GM12865 (cell line): Measurements from ENCODE around the gene FOXL3.

Source experiments
- DNase-seq: peaks from one replicate; pipeline ENCODE4 v3.0.0; 2010; ENCODE audit warnings: low read depth
- H3K4me3 ChIP-seq: 2 replicates; pipeline ENCODE4 v1.5.1; 2011; ENCODE audit warnings: mild to moderate bottlenecking, low read depth, low read length, control low read depth
- TF ChIP-seq, protein P1 (sequence below): IDR thresholded peaks from 2 replicates; pipeline ENCODE4 v1.5.1; 2011; ENCODE audit warnings: low read length, control low read depth, low read depth, inconsistent platforms; ENCODE audit not compliant: insufficient read depth; ENCODE audit errors: missing control alignments

The FOXL3 gene

DNA sequence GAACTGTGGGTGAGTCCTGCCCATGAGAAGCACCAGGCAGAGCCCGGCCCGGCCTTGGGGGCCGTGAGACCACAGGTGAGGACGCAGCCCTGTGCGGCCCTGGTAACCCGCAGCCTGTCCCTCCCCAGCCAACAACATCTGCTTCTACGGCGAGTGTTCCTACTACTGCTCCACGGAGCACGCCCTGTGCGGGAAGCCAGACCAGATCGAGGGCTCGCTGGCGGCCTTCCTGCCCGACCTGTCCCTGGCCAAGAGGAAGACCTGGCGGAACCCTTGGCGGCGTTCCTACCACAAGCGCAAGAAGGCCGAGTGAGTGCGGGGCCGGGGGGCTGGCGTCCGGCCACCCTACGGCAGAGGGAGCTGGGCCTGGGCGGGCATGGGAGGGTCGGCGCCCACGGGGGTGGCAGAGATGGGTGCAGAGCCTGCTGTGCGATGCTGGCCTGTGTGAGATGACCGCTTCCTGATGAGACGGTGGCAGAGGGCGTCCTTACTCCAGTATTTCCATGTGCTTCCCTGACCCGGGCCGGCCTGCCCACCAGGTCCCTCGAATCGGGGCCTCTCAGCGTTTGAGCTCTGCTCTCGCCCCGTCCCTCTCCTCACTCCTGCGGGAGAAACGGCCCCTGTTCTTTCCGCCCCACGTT, 34.1 kb upstream of the FOXL3 start:
- no peak overlapping the region for H3K4me3 ChIP-seq
- TF ChIP-seq, protein P1, sequence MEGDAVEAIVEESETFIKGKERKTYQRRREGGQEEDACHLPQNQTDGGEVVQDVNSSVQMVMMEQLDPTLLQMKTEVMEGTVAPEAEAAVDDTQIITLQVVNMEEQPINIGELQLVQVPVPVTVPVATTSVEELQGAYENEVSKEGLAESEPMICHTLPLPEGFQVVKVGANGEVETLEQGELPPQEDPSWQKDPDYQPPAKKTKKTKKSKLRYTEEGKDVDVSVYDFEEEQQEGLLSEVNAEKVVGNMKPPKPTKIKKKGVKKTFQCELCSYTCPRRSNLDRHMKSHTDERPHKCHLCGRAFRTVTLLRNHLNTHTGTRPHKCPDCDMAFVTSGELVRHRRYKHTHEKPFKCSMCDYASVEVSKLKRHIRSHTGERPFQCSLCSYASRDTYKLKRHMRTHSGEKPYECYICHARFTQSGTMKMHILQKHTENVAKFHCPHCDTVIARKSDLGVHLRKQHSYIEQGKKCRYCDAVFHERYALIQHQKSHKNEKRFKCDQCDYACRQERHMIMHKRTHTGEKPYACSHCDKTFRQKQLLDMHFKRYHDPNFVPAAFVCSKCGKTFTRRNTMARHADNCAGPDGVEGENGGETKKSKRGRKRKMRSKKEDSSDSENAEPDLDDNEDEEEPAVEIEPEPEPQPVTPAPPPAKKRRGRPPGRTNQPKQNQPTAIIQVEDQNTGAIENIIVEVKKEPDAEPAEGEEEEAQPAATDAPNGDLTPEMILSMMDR = no peak
- no peak for DNase-seq

DNA sequence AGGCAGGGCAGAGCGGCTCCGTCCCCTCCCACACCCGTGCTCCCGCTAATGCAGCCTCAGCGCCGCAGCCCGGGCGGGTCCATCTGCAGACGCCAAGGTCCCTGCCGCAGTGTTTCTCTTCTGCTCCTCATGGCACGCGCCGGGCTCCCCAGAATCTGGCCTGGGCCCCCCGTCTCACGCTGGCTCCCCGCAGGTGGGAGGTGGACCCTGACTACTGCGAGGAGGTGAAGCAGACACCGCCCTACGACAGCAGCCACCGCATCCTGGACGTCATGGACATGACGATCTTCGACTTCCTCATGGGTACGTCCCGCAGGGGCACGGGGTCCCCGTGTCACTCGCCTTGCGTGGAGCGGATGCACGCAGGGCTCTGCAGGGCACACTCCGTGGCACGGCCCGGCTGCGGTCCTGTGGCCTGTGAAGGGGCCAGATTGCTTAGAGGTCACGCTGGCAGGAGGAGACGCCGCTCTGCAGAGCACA, 33.5 kb upstream of the FOXL3 start:
- no peak overlapping the region for H3K4me3 ChIP-seq
- DNase-seq = no peak
- TF ChIP-seq, protein P1 = no peak

DNA sequence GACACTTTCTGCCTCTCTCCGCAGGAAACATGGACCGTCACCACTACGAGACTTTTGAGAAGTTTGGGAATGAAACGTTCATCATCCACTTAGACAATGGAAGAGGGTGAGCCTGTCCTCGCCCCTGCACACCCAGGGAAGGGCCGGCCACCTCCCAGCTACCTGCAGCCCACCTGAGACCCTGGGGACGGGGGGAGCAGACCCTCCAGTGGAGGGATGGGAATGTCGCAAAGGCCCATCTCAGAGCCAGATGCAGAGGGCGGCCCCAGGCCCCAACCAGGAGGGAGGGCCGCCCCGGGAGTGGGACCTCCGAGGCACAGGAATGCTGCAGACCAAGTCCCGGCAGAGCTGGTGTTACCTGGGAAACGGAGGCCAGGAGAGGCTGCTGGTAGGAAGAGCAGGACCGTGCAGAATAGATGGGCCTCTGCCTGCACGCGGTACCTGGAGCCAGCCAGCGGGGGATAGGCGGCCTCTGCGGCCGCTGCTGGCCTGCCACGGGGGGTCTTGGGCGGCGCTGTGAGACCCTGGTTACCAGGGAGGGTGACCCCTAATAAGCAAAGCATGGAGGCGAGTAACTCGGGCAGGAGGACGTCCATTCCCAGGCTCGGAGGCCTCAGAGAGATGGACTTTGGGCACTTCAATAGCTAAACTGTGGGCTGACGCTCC, 32.9 kb upstream of the FOXL3 start:
- no peak overlapping the region for H3K4me3 ChIP-seq
- TF ChIP-seq, protein P1 = no peak
- DNase-seq = no peak

DNA sequence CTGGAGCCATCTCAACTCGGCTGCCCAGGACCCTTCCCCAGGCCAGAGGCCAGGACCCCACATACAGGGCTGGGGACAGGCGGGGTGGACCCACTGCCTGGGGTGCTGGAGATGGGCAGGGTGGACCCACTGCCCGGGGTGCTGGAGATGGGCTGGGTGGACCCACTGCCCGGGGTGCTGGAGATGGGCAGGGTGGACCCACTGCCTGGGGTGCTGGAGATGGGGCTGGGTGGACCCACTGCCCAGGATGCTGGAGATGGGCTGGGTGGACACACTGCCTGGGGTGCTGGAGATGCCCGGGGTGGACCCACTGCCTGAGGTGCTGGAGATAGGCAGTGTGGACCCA, 32.4 kb upstream of the FOXL3 start:
- DNase-seq = no peak
- TF ChIP-seq, protein P1 = no peak
- H3K4me3 ChIP-seq = no peak overlapping the region

DNA sequence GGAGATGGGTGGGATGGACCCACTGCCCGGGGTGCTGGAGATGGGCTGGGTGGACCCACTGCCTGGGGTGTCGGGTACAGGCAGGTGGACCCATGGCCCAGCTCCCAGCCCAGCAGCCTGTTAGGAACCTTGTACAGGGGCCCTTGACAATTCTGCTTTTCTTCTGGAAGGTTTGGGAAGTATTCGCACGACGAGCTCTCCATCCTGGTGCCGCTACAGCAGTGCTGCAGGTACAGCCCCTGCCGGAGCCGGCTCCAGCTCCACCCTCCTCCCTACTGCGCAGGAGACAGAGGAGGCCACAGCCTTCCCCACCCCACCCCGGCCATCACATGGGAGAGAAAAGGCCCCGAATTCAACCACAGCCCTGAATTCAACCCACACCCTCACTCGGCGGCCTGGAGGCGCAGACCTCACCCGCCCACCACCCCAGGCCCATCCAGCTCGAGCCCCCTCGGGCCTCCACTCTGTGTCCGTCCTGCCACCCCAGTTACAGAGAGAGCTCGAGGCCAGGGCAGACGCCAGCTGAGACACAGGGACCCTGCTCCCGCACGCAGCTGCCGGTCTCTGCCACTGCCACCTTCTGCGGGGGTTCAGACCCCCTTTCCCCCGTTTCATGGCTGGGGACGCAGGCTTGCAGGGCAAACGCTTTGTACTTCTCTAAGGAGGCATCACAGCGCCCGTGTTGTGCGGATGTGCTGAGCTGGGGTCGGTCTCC, 31.3 kb upstream of the FOXL3 start:
- H3K4me3 ChIP-seq = no peak overlapping the region
- TF ChIP-seq, protein P1 = no peak
- no peak for DNase-seq

DNA sequence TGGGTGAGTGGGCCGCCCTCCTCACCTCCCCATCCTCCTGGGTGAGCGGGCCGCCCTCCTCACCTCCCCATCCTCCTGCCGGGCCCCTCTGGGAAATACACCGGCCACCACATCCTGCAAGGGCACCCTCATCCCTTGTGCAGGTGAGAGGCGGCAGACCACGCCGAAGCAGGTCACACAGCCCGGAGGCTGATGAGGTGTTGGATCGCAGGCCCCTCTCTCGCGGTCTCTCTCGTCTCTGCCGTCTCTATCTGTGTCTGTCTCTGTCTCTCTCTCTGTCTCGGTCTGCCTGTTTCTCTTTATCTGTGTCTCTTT, 30.8 kb upstream of the FOXL3 start:
- no peak for DNase-seq
- TF ChIP-seq, protein P1 = no peak
- no peak overlapping the region for H3K4me3 ChIP-seq
